Fibroblast of skin of scalp (primary cell): ENCODE data around the gene ZNF219.

ENCODE experiments used
- DNase-seq: peaks from one replicate; pipeline ENCODE4 v3.0.0-alpha.2; 2013

Gene ZNF219

GRCh38 chr14:21066882-21067502 is 31.5 kb downstream of the ZNF219 start:
- no peak for DNase-seq

DNA sequence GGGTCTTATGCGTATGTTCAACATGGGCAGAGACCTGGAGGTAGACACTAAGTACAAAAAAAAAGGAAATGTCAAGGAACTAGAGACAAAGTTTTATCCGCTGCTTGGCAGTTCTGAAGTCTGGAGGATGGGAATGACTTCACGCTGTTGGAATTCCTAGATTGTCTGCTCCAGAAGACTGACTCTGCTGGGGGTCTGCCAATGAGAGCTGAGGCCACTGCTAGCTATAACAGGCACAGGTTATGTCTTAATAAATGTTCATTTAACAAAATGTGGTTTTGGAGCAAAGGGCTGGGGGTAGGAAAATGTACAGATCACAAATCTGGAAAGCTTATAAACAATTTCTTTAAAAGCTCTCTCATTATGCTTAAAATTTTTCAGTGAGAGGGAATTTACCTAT is 35.0 kb downstream of the ZNF219 start:
- DNase-seq = peak; percentile 92

DNA sequence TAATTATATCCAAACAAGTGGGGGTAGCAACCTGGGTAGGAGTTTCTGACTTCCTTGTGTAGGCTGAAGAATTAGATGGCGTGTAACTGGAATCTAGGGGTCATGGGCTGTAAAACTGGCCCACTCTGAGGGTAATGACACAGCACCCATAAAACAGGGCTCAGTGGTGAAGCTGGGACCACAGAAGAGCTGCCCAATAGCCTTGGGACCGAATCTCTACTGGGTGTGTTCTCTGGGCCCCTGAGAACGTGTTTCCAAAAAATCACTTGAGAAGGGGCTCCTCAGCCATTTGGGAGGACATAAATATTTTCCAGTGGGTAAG is 37.1 kb downstream of the ZNF219 start:
- DNase-seq = no peak

- no peak for DNase-seq
Measured at GRCh38 chr14:21060614-21061346, 37.7 kb downstream of the ZNF219 start.

GRCh38 chr14:21059842-21060613 is 38.4 kb downstream of the ZNF219 start:
- DNase-seq = peak; percentile 47

GRCh38 chr14:21058903-21059302 is 39.6 kb downstream of the ZNF219 start:
- no peak for DNase-seq

DNA sequence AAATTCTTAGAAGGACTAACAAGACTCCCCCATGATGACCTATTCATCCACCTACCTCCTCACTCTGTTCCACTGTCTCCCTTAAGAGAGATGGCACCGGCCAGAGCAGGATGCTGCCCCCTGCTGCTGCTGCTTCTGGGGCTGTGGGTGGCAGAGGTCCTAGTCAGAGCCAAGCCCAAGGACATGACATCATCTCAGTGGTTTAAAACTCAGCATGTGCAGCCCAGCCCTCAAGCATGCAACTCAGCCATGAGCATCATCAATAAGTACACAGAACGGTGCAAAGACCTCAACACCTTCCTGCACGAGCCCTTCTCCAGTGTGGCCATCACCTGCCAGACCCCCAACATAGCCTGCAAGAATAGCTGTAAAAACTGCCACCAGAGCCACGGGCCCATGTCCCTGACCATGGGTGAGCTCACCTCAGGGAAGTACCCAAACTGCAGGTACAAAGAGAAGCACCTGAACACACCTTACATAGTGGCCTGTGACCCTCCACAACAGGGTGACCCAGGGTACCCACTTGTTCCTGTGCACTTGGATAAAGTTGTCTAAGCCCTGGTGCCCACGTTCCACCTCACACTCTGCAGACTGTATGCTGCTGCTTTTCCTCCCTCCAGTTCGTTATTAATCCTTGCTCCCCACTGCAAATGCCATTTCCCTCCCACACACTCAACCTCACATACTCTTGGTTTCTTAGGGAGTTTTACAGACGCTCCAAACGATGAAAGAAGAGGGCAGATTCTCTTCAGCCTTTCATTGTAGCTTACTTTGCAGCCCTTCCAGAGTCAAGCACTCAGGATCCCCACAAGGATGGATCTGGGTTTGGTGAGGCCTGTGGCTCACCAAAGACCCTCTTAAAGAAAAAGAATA is 40.4 kb downstream of the ZNF219 start, which contains the start of gene RNASE8:
Gene RNASE8, plus strand, starts transcription at position 20 of the 873 bp plus-strand sequence. Its CDS starts 71 bp downstream, at position 91.
- peak; percentile 34 for DNase-seq

DNA sequence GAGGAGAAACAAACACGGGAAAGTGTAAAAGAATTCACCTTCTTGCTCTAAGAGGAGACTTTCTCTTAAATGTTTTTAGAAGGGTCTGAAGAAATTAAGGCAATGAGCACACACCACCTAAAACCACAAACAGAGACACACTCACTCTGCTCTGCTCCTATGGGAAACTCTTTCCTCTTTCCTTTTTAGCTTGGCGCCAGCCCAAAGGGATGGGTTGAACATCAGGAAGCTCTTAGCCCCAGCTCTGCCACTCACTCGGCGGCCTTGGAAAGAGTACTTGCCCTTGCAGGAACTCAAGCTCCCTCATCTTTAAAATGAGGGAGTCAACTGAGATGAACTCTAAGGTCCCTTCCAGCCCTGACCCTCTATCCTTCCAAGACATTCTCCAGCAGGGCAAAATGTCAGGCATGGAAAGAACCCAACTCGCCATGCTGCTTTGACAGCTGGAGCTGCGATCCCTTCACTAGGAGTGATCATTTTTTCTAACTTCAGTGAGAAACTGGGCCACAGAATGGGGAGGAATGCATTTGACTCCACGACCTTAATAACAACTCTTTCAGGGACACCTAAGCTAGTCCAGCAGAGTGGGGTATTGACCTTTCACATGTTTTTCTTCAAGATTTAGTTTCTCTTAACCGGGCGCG is 41.8 kb downstream of the ZNF219 start:
- peak; percentile 72 for DNase-seq

- no peak for DNase-seq
Measured at GRCh38 chr14:21055432-21056117, 42.9 kb downstream of the ZNF219 start.

DNA sequence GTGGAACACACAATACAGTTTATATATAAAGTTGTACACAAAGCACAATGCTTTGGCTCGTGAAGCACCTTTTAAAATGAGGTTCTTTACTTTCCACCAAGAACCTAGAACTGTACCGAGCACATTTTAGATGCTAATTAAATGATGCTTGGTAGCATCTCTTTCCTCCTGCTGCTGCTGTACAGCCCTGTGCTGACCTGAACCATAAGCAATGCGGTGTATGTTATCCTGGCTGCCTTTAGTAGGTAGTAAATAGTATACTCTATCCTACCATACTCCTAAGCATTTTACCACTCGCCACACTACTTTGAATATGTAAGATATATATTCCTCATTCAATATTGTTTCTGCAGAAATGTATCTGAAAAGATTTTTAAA is 43.7 kb downstream of the ZNF219 start:
- no peak for DNase-seq

- DNase-seq = no peak
Measured at GRCh38 chr14:21054123-21054767, 44.2 kb downstream of the ZNF219 start.

GRCh38 chr14:21053184-21054122 is 45.0 kb downstream of the ZNF219 start:
- DNase-seq = no peak

DNA sequence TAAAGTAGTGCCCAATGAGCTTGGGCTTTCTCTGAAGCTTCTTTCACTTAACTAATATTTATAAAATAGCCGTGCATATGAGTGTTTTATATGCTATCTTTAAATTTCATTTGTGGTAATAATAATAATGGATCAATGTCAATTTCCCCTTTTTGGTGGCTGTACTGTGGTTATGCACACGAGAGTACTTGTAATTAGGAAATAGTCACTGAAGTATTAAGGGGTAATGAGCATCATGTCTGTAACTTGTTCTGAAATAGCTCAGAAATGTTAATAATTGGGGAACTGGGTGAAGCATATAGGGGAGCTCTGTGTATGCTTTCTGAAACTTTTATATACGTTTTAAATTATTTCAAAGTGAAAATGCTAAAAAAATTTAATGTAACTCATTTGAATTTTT is 47.9 kb downstream of the ZNF219 start:
- no peak for DNase-seq

DNA sequence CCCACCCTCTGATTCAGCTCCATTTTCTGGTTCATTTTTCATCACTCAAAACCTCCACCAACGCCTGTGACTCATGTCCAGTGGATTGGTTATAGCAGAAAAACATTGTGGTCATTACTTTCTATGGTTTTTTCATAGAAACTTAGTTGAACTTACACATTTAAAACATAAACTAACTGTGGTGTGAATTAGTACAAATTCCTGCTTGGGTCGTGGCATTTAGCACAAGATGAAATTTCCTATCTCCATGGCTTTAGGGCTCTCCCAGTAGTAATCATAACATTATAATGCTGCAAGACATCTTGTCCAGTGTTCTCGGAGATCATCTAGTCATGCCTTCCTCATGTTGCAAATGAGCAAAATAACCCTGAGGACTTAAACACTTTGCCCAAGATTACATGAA is 49.2 kb downstream of the ZNF219 start:
- peak; percentile 53 for DNase-seq

DNA sequence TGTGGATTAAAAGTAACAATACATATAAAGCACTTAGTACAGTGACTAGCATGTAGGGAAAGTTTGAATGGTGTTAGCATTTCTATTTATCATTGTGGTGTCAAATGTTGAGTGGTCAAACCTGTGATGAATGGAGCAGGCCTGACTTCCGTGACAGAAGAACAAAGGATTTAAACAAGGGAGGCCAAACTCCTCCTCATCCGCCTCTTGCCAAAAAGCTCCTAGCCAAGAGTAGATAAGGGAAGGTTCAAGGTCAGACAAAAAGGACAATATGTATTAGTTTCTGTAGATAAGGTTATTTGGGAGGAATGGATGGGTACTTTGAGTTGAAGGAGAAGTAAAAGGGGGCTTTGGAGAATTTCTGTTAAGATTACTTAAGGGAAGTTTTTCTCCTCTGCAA is 49.8 kb downstream of the ZNF219 start:
- DNase-seq = no peak

DNA sequence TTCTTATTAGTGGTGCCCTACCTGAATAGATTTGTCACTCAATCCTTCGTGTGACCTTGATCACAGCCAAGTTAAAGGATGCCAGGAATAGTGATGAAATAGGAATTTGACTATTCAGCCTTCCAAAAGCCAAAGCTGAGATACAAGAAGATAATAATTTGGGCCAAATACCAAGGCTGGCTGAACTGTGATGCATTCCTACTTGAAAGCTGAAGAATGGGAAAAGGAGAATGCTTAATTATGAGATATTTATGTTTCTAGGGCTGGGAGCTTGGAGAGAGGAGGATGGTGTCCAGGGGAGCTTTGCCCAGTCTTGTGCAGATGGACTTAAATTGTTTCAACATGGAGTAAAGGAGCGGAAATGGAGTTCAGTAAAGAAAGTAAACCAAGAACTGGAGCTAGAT is 51.1 kb downstream of the ZNF219 start:
- DNase-seq = peak; percentile 36

GRCh38 chr14:21043974-21044618 is 54.4 kb downstream of the ZNF219 start:
- DNase-seq = no peak

GRCh38 chr14:21043387-21043973 is 55.0 kb downstream of the ZNF219 start:
- no peak for DNase-seq

GRCh38 chr14:21042918-21043317 is 55.5 kb downstream of the ZNF219 start:
- no peak for DNase-seq
